Pancreas (tissue), 10 donors: Measurements from ENCODE around the gene CALN1. TPM values are rescaled to one million over a fixed set of nuclear protein-coding genes. Genes with fewer than 3 reads are reported as not detected.

Source experiments
- ATAC-seq, 4 donors: fragments of 200-7000 bp; cut with Tn5 transposase; one replicate each; pipeline versions ENCODE4 v1.8.0 to v1.9.1; 2020; ENCODE audit warnings: mild to moderate bottlenecking in 4 of 4, moderate library complexity in 4 of 4
- DNase-seq, 6 donors: peaks; one replicate each; pipeline ENCODE4 v3.0.0-alpha.2; 2020
- FAIRE-seq: peaks from 2 replicates; lab custom pipeline; 2012; peaks lifted over from hg19 to GRCh38; lab: Jason Lieb, UNC
- H3K27ac ChIP-seq, 4 donors: fragments of 200-600 bp; sonication (generic); 1 replicate in 3 of 4; 2 replicates in 1 of 4; pipeline versions ENCODE4 v1.5.0 to v1.8.0; 2020
- H3K27me3 ChIP-seq, 4 donors: fragments of 200-600 bp; one replicate each; pipeline ENCODE4 v1.8.0; 2021
- H3K36me3 ChIP-seq, 3 donors: fragments of 200-600 bp; sonication (generic) in 1 of 3; one replicate each; pipeline versions ENCODE4 v1.5.0 to v1.8.0; 2020 to 2021
- H3K4me1 ChIP-seq, 3 donors: fragments of 200-600 bp; one replicate each; pipeline ENCODE4 v1.8.0; 2021
- H3K4me3 ChIP-seq, 4 donors: fragments of 200-600 bp; sonication (generic) in 2 of 4; one replicate each; pipeline versions ENCODE4 v1.5.0 to v1.8.0; 2020 to 2021
- H3K9me3 ChIP-seq, 4 donors: fragments of 200-600 bp; one replicate each; pipeline ENCODE4 v1.8.0; 2021
- CTCF ChIP-seq, 4 donors: fragments of 200-600 bp; sonication (generic) in 3 of 4; IDR thresholded peaks; one replicate each; pipeline versions ENCODE4 v1.5.0 to v1.8.0; 2021; ENCODE audit warnings: antibody characterized with exemption in 4 of 4
- WGBS, 2 donors: extraction: QIAGEN DNeasy Blood & Tissue Kit; methylation state at CpG; one replicate each; pipeline ENCODE4 v1.1.7; 2013; 5-methylcytosine and 5-hydroxymethylcytosine counted together
- intact Hi-C, 3 donors: fragments of 100-400 bp; cut with DNase I; formaldehyde crosslinking; loops; one replicate each; pipeline versions ENCODE4 v1.11.1 to v1.14.2; 2022
- polyA plus RNA-seq, 2 donors: library from polyadenylated mRNA; stranded (reverse); fragments of 200-250 nt; gene quantifications; one replicate each; pipeline ENCODE4 v1.2.3, GENCODE V29; 2013
- total RNA-seq, 6 donors: library from RNA; stranded (reverse); fragmentation: NEBNext Ultra II Directional in 4 of 6; extraction: Animal tissue kit (Norgen Biotek cat#: 25700) in 4 of 6; gene quantifications; one replicate each; pipeline versions ENCODE4 v1.2.1 to v1.2.4, GENCODE V29; 2021 to 2023
- donor health status: healthy with polysubstance abuse.
- donor health status: DM: no; HTN: no; CAD: no; lungs with moderate emphysema.
- donor health status: DM: no; HTN: no; CAD: no.
- donor health status: control.
- donor health status: control.
- donor health status: Bipolar disorder and iron deficiency.
- donor health status: DM: yes; HTN: yes; CAD: no.
- donor health status: DM: no; HTN: no; CAD: no.
- donor health status: DM: no; HTN: no; CAD: no.
- donor health status: DM: yes; HTN: yes; CAD: no.

Gene CALN1
- total and polyA plus RNA-seq, 8 donors: 0.39 to 18.4 (median 1.5) TPM

DNA sequence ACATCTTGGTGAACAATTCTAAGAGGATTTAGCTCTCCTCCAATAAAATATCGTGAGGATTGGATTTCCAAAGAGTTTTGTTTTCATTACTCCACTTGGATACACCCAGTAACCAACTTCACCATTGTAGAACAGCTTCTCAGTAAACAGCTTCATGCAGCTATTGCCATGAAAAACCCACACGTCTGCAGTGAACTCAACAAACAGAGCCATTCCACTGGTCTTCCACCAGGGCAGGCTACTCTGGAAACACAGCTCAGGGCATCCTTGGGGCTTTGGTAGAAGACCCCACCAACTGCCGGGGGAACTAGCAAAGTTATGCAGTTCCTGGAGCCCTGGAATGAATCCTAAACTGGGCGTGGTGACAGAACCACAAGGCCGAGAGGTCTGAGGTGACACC, 77.4 kb downstream of the CALN1 start:
- no peak for DNase-seq
- no peaks in the 10 kb centered on the region for H3K4me1 ChIP-seq
- H3K27me3 ChIP-seq: no peaks in the 10 kb centered on the region
- no peak for ATAC-seq
- no peaks in the 10 kb centered on the region for H3K36me3 ChIP-seq
- no peaks in the 10 kb centered on the region for H3K9me3 ChIP-seq
- WGBS, 2 donors: 40 to 47% methylated on average over 5 of the region's 5 CpGs
- no peak for TF ChIP-seq CTCF (IDR thresholded peaks at IDR 0.05)
- H3K27ac ChIP-seq: no peak overlapping the region
- H3K4me3 ChIP-seq: peak overlapping the region in 1 of 4 donors; percentile 58
- intact Hi-C loops: no loop called here
- no peak for FAIRE-seq

GRCh38 chr7:72334066-72334465, 78.1 kb downstream of the CALN1 start:
- FAIRE-seq (no peak), ATAC-seq (no peak)

GRCh38 chr7:72326811-72327210, 85.3 kb downstream of the CALN1 start:
- H3K4me3 ChIP-seq: no peak overlapping the region
- TF ChIP-seq CTCF (IDR thresholded peaks at IDR 0.05): no peak
- H3K9me3 ChIP-seq: no peaks in the 10 kb centered on the region
- intact Hi-C loops: no loop called here
- DNase-seq (no peak), FAIRE-seq (no peak), ATAC-seq (no peak)
- no peaks in the 10 kb centered on the region for H3K27me3 ChIP-seq
- no peak overlapping the region for H3K27ac ChIP-seq
- H3K4me1 ChIP-seq: no peaks in the 10 kb centered on the region
- H3K36me3 ChIP-seq: no peaks in the 10 kb centered on the region

More at GRCh38 chr7:72334066-72334465, 78.1 kb downstream of the CALN1 start:
- no peaks in the 10 kb centered on the region for H3K27me3 ChIP-seq
- H3K4me1 ChIP-seq: no peaks in the 10 kb centered on the region
- 24 to 31% methylated on average over 6 of the region's 6 CpGs for WGBS, 2 donors
- H3K36me3 ChIP-seq: no peaks in the 10 kb centered on the region
- no peak overlapping the region for H3K27ac ChIP-seq
- H3K4me3 ChIP-seq: peak overlapping the region in 1 of 4 donors; percentile 58
- intact Hi-C loops: no loop called here
- no peak for TF ChIP-seq CTCF (IDR thresholded peaks at IDR 0.05)
- DNase-seq: no peak
- H3K9me3 ChIP-seq: no peaks in the 10 kb centered on the region

GRCh38 chr7:72326365-72326764, 85.8 kb downstream of the CALN1 start:
- no peaks in the 10 kb centered on the region for H3K27me3 ChIP-seq
- no peaks in the 10 kb centered on the region for H3K36me3 ChIP-seq
- H3K9me3 ChIP-seq: no peaks in the 10 kb centered on the region
- ATAC-seq: no peak
- intact Hi-C loops: no loop called here
- no peaks in the 10 kb centered on the region for H3K4me1 ChIP-seq
- no peak for TF ChIP-seq CTCF (IDR thresholded peaks at IDR 0.05)
- WGBS, 2 donors: 26 to 31% methylated on average over 4 of the region's 4 CpGs
- no peak overlapping the region for H3K4me3 ChIP-seq
- no peak overlapping the region for H3K27ac ChIP-seq
- FAIRE-seq: no peak
- DNase-seq: no peak

DNA sequence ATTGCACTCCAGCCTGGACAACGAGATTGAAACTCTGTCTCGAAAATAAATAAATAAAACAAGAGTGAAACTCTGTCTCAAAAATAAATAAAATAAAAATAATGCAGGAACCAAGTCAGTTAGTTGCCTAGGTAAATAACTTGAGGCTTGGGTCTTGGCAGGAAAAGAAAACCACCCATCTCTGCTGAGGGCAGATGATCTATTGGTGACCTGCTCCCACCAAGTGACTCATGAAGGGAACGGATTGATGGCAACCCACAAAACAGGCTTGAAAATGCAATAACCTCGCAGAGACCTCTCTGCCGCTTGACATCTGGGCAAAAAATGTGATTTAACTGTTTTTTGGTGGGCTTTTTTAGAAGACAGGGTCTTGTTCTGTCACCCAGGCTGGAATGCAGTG, 86.6 kb downstream of the CALN1 start:
- Histone ChIP-seq H3K27ac (no peak overlapping the region), H3K36me3 (no peaks in the 10 kb centered on the region), H3K4me3 (no peak overlapping the region), H3K9me3 (no peaks in the 10 kb centered on the region), H3K27me3 (no peaks in the 10 kb centered on the region), H3K4me1 (no peaks in the 10 kb centered on the region)
- intact Hi-C loops: no loop called here
- DNase-seq (no peak), ATAC-seq (no peak), FAIRE-seq (no peak)
- TF ChIP-seq CTCF (IDR thresholded peaks at IDR 0.05): no peak
- 72 to 80% methylated on average over 5 of the region's 5 CpGs for WGBS, 2 donors
